Kidney (tissue), 14 donors: ENCODE results near the gene FNDC11. TPM values are rescaled to one million over a fixed set of nuclear protein-coding genes. Genes with fewer than 3 reads are reported as not detected.

Experiments used
- DNase-seq, 5 donors: peaks; one replicate each; pipeline ENCODE4 v3.0.0-alpha.2; 2013 to 2020
- FAIRE-seq: peaks from 2 replicates; lab custom pipeline; 2012; peaks lifted over from hg19 to GRCh38; lab: Jason Lieb, UNC
- H3K27ac ChIP-seq, 2 donors: one replicate each; pipeline ENCODE4 v1.7.0; 2013; ENCODE audit warnings: low read depth in 2 of 2, low read length in 2 of 2, inconsistent platforms in 1 of 2
- H3K27me3 ChIP-seq: one replicate; pipeline ENCODE4 v1.7.1; 2013; ENCODE audit warnings: low read length, inconsistent platforms; ENCODE audit not compliant: control insufficient read depth, insufficient read depth
- H3K36me3 ChIP-seq, 3 donors: one replicate each; pipeline versions ENCODE4 v1.7.0 to v1.7.1; 2013; ENCODE audit warnings: low read length in 3 of 3, control low read depth in 1 of 3, inconsistent platforms in 1 of 3; ENCODE audit not compliant: insufficient read depth in 3 of 3, control insufficient read depth in 2 of 3
- H3K4me1 ChIP-seq, 3 donors: one replicate each; pipeline versions ENCODE4 v1.7.0 to v1.7.1; 2013; ENCODE audit warnings: low read length in 3 of 3, inconsistent platforms in 1 of 3, low read depth in 1 of 3; ENCODE audit not compliant: control insufficient read depth in 2 of 3, insufficient read depth in 2 of 3
- H3K4me3 ChIP-seq, 3 donors: one replicate each; pipeline versions ENCODE4 v1.7.0 to v1.8.1; 2013; ENCODE audit warnings: low read length in 3 of 3, control low read depth in 1 of 3, inconsistent platforms in 1 of 3
- H3K9ac ChIP-seq, 3 donors: one replicate each; pipeline versions ENCODE4 v1.7.0 to v1.7.1; 2013; ENCODE audit warnings: low read length in 3 of 3, control low read depth in 1 of 3, inconsistent platforms in 1 of 3
- H3K9me3 ChIP-seq, 3 donors: one replicate each; pipeline versions ENCODE4 v1.7.0 to v1.7.1; 2013; ENCODE audit warnings: low read length in 3 of 3, control low read depth in 1 of 3, inconsistent platforms in 1 of 3; ENCODE audit not compliant: control insufficient read depth in 2 of 3, insufficient read depth in 1 of 3
- CTCF ChIP-seq: IDR thresholded peaks from 3 replicates; pipeline ENCODE4 v1.5.1; 2012; ENCODE audit warnings: mild to moderate bottlenecking, moderate library complexity, borderline replicate concordance; ENCODE audit not compliant: insufficient read depth; ENCODE audit errors: extremely low read depth
- intact Hi-C: fragments of 100-400 bp; cut with DNase I; formaldehyde crosslinking; loops from one replicate; pipeline ENCODE4 v1.11.1; 2022
- polyA plus RNA-seq: library from polyadenylated mRNA; stranded (reverse); fragments of 350-450 nt; fragmentation: Illumina TruSeq; extraction: RNeasy Lipid Tissue Mini Kit (QIAGEN cat#74804); gene quantifications from one replicate; pipeline ENCODE4 v1.2.3, GENCODE V29; 2014; ENCODE audit warnings: low read depth, low replicate concordance; ENCODE audit not compliant: insufficient read depth
- total RNA-seq: library from RNA; stranded (reverse); fragmentation: NEBNext Ultra II Directional; extraction: Animal tissue kit (Norgen Biotek cat#: 25700); gene quantifications from one replicate; pipeline ENCODE4 v1.2.1, GENCODE V29; 2021
- donor health status: control.
- donor health status: control.
- donor health status: control.
- donor health status: control.
- donor health status: control.
- donor health status: DM: yes; HTN: yes; CAD: no.
- donor health status: Normal renal cell carcinoma (clear cell type).

FNDC11 gene
- total and polyA plus RNA-seq, 2 donors from 2014 or later, result 0.47 to 1.6 TPM

- H3K36me3 ChIP-seq, result peaks cover 0 to 7% (median 0%) of the 10 kb centered on the region in 3 donors
- peaks cover 0 to 11% (median 0%) of the 10 kb centered on the region in 3 donors for H3K4me1 ChIP-seq
- H3K27ac ChIP-seq, result no peak overlapping the region
- peak overlapping the region in 1 of 3 donors; percentile 26 for H3K9ac ChIP-seq
- no peaks in the 10 kb centered on the region for H3K27me3 ChIP-seq
- intact Hi-C loops, result no loop called here
- peak overlapping the region in 2 of 3 donors; percentile 11 to 47 for H3K4me3 ChIP-seq
- no peak for TF ChIP-seq CTCF
- FAIRE-seq (no peak), DNase-seq (peak in 2 of 5 donors; percentile 60 to 70)
- no peaks in the 10 kb centered on the region for H3K9me3 ChIP-seq
These were observed 31.7 kb upstream of the FNDC11 start for GRCh38 chr20:63522091-63522868.

- intact Hi-C loops, result no loop called here
- Histone ChIP-seq H3K4me3 (no peak overlapping the region), H3K27ac (no peak overlapping the region), H3K4me1 (peaks cover 0 to 11% (median 0%) of the 10 kb centered on the region in 3 donors), H3K36me3 (peaks cover 0 to 7% (median 0%) of the 10 kb centered on the region in 3 donors), H3K27me3 (no peaks in the 10 kb centered on the region), H3K9ac (no peak overlapping the region), H3K9me3 (no peaks in the 10 kb centered on the region)
- no peak for TF ChIP-seq CTCF
- peak in 2 of 5 donors; percentile 64 to 82 for DNase-seq
- FAIRE-seq, result no peak
These were observed 30.9 kb upstream of the FNDC11 start for GRCh38 chr20:63522981-63523611.

GRCh38 chr20:63525185-63525584 lies 28.8 kb upstream of the FNDC11 start:
- Histone ChIP-seq H3K9me3 (no peaks in the 10 kb centered on the region), H3K9ac (no peak overlapping the region), H3K4me3 (no peak overlapping the region), H3K36me3 (peaks cover 0 to 7% (median 0%) of the 10 kb centered on the region in 3 donors), H3K27ac (no peak overlapping the region), H3K4me1 (peaks cover 0 to 11% (median 0%) of the 10 kb centered on the region in 3 donors), H3K27me3 (no peaks in the 10 kb centered on the region)
- no peak for FAIRE-seq
- intact Hi-C loops, result no loop called here
- TF ChIP-seq CTCF, result no peak
- no peak for DNase-seq
